ENCODE results near the gene CEND1. TPM values are rescaled to one million over a fixed set of nuclear protein-coding genes. Genes with fewer than 3 reads are reported as not detected.

CEND1 gene
- total RNA-seq, 1 donor from 2014 or later, result 0.20 TPM

GRCh38 chr11:809287-810039 is 19.6 kb upstream of the CEND1 start, which contains the start of gene RPLP2:
RPLP2 (plus strand) TSS chr11:809967; CDS start chr11:810235, 268 bp downstream.
- Mint-ChIP-seq H3K9me3 (ENCODE audit: low read depth) (no peaks in the 10 kb centered on the region), H3K27me3 (ENCODE audit: low read depth) (no peaks in the 10 kb centered on the region), H3K4me1 (ENCODE audit: low read depth) (peaks cover 39% of the 10 kb centered on the region), H3K4me3 (ENCODE audit: unreplicated experiment) (peak within 1 kb of the TSS; percentile 85), H3K27ac (ENCODE audit: unreplicated experiment) (peak within 1 kb of the TSS; percentile 98), H3K36me3 (ENCODE audit: low read depth) (peaks cover 16% of the 10 kb centered on the region)
- no peak for TF ChIP-seq CTCF (IDR thresholded peaks at IDR 0.05)
- DNase-seq (ENCODE audit: low spot score), result no peak

DNA sequence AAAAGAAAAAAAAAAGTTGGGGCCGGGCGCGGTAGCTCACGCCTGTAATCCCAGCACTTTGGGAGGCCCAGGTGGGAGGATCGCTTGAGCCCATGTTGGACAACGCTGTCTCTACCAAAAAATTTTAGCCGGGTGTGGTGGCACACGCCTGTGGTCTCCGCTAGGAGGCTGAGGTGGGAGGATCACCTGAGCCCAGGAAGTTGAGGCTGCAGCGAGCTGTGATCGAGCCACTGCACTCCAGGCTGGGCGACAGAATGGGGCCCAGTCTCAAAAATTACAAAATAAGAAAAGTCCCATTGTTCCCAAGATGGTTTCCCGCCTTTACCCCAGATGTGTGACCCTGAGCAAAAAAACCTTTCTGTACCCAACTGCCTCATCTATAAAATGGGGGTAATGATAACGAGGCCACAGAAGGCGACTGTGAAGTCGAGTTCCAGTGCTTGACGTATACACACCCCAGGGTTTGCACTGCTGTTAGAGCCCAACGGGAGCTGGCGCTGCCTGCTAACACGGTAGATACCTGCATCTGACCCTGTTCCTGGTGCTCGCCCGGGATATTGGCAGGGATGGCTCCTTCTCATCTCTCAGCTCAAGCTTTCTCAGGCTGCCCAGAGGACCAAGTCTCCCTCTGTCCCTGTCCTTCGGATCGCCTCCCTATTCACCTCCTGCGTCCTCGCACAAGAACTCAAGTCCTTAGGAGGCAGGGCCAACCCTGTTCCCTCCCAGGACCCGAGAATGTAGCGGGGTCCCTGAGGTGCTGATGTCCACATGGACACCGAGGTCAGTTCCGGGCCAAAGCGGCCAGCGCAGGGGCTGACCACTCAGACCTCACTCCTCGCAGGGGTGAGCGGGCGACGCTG is 18.8 kb upstream of the CEND1 start:
- peaks cover 13% of the 10 kb centered on the region for H3K36me3 Mint-ChIP-seq (ENCODE audit: low read depth)
- peaks cover 47% of the 10 kb centered on the region for H3K4me1 Mint-ChIP-seq (ENCODE audit: low read depth)
- H3K27ac Mint-ChIP-seq (ENCODE audit: unreplicated experiment), result peak overlapping the region; percentile 98
- TF ChIP-seq CTCF (IDR thresholded peaks at IDR 0.05), result no peak
- H3K27me3 Mint-ChIP-seq (ENCODE audit: low read depth), result no peaks in the 10 kb centered on the region
- no peaks in the 10 kb centered on the region for H3K9me3 Mint-ChIP-seq (ENCODE audit: low read depth)
- DNase-seq (ENCODE audit: low spot score), result no peak
- H3K4me3 Mint-ChIP-seq (ENCODE audit: unreplicated experiment), result peak overlapping the region; percentile 85

DNA sequence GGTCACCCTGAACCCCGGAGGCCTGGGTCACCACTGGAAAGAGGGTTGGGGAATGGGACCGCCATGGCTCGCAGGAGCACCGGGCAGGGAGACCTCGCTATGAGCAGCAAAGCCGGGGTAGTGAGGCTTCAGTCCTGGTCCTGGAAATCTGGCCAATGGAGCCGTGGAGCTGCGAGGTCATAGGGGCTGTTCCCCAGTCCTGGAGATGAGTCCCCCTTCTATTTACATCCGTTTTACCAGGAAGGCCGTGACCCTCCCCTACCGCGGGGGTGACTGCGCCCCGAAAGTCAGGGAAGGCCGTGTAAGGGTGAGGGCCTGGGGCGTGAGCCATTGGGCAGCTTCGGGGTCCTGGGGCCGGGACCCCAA is 14.7 kb upstream of the CEND1 start:
- Mint-ChIP-seq H3K27ac (ENCODE audit: unreplicated experiment) (no peak overlapping the region), H3K36me3 (ENCODE audit: low read depth) (peaks cover 2% of the 10 kb centered on the region), H3K9me3 (ENCODE audit: low read depth) (no peaks in the 10 kb centered on the region), H3K4me3 (ENCODE audit: unreplicated experiment) (peak overlapping the region; percentile 70), H3K27me3 (ENCODE audit: low read depth) (no peaks in the 10 kb centered on the region), H3K4me1 (ENCODE audit: low read depth) (peaks cover 26% of the 10 kb centered on the region)
- no peak for DNase-seq (ENCODE audit: low spot score)
- no peak for TF ChIP-seq CTCF (IDR thresholded peaks at IDR 0.05)

GRCh38 chr11:803770-804598 is 14.1 kb upstream of the CEND1 start:
- H3K27ac Mint-ChIP-seq (ENCODE audit: unreplicated experiment), result no peak overlapping the region
- DNase-seq (ENCODE audit: low spot score), result no peak
- H3K36me3 Mint-ChIP-seq (ENCODE audit: low read depth), result peaks cover 2% of the 10 kb centered on the region
- H3K9me3 Mint-ChIP-seq (ENCODE audit: low read depth), result no peaks in the 10 kb centered on the region
- no peaks in the 10 kb centered on the region for H3K27me3 Mint-ChIP-seq (ENCODE audit: low read depth)
- H3K4me1 Mint-ChIP-seq (ENCODE audit: low read depth), result peaks cover 25% of the 10 kb centered on the region
- no peak for TF ChIP-seq CTCF (IDR thresholded peaks at IDR 0.05)
- peak overlapping the region; percentile 70 for H3K4me3 Mint-ChIP-seq (ENCODE audit: unreplicated experiment)

DNA sequence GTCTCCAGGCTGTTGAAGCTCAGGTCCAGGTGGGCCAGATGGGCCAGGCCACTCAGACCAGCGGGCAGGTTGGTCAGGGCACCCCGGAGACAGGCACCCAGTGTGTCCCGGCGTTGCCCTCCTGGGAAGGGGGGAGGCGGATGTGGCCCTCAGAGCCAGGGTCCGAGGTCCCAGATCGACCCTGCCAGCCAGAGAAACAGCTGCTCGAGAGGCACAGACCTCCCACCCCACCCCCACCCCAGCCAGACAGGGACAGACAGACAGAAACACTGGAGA is 13.5 kb upstream of the CEND1 start:
- Mint-ChIP-seq H3K9me3 (ENCODE audit: low read depth) (no peaks in the 10 kb centered on the region), H3K27me3 (ENCODE audit: low read depth) (no peaks in the 10 kb centered on the region), H3K27ac (ENCODE audit: unreplicated experiment) (no peak overlapping the region), H3K36me3 (ENCODE audit: low read depth) (peaks cover 2% of the 10 kb centered on the region), H3K4me1 (ENCODE audit: low read depth) (peaks cover 19% of the 10 kb centered on the region), H3K4me3 (ENCODE audit: unreplicated experiment) (no peak overlapping the region)
- DNase-seq (ENCODE audit: low spot score), result no peak
- TF ChIP-seq CTCF (IDR thresholded peaks at IDR 0.05), result no peak
